ENCODE data around the gene ZNF789. TPM values are rescaled to one million over a fixed set of nuclear protein-coding genes. Genes with fewer than 3 reads are reported as not detected.
"Not testable (repeated sequence)": the region's sequence is repeated elsewhere in the genome, so short reads cannot be mapped to it uniquely, and the experiment has no call there.

Gene ZNF789
- total RNA-seq, 1 donor from 2014 or later, result 4.2 TPM

DNA sequence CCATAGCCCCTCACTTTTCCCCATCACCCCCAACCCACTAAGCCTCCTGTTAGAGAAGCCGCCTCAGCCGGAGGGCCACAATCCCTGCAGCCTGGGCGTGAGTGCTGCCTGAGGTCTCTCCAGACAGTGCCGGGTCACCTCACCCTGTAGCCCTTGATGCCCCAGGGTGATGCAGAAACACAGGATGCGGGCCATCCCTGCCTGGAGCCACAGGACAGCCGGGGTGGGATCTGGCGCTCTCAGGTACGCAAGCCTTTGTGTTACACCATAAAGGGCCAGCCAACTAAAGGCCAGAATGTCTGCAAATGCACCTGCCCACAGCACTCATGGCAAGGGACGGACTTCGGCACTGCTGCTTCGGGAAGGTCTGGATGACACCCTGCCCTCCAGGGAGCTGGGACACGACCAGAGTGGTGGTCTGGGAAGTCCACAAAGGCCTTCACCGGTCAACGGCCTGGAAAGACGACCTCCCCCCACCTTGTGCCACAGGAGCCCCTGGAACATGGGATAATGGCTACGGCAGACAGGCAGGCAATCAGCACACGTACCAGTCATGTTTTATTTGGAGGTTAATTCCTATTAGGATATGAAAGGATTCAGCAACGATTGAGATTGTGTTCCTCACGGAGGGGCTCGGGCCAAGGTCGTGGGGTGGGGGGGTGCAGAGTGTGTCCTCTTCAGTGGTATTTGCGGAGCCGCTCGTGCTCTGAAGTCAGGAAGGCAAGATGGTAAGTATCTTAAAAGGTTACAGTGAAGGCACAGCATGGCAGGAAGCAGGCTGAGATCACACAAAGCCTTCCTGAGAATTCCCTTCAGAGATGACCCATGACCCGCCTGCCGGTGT is 14.8 kb upstream of the ZNF789 start:
- no peak for ATAC-seq

DNA sequence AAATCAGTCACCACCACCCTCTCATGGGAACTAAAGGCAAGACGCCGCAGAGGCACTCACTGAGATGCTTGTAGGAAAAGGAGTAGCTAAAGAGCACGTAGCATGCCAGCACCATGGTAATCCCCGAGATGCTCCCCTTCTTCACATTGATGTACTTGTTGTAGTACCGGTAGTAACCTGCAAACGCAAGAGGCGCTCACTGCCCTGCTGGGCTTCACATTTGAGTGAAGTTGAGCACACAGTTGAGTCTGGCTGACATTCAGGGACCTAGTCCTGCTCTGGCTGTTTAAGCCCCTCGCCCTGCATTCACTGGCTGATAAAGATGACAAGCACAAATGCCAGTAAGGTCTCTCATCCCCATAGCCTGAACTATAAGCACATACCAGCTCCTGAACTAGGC is 13.6 kb upstream of the ZNF789 start:
- peak; percentile 20 for ATAC-seq

GRCh38 chr7:99460651-99461050 is 12.0 kb upstream of the ZNF789 start:
- ATAC-seq, result no peak

DNA sequence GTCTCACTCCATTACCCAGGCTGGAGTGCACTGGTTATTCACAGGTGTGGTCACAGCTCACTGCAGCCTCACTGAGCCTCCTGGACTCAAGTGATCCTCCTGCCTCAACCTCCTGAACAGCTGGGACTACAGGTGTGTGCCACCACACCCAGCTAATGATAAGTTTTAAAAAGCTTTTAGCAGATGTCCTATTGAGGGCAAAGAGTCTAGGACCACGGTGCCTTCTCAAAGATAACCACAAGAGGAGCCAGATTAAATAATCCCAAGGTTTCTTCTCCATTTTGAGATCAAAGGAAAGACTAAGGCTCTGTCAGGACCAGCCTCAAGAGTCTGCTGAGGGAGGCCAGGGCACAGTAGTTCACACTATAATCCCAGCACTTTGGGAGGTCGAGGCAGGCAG is 11.5 kb upstream of the ZNF789 start:
- no peak for ATAC-seq

DNA sequence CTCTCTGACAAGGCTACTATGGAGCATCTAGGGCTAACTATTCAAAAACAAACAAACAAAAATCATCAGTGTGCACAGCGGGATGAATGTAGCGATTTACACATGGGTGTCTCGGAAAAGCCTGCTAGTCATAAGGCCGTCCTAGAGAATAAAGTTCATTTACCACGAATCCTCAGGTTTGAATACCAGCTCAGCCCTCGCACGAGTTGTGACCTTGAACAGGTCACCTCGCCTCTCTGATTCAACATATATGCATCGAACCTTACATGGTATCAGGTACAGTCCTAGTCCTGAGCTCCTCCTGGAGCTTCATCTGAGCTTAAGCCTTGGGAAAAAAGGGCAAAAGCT is 7.3 kb upstream of the ZNF789 start:
- ATAC-seq, result peak; percentile 12

DNA sequence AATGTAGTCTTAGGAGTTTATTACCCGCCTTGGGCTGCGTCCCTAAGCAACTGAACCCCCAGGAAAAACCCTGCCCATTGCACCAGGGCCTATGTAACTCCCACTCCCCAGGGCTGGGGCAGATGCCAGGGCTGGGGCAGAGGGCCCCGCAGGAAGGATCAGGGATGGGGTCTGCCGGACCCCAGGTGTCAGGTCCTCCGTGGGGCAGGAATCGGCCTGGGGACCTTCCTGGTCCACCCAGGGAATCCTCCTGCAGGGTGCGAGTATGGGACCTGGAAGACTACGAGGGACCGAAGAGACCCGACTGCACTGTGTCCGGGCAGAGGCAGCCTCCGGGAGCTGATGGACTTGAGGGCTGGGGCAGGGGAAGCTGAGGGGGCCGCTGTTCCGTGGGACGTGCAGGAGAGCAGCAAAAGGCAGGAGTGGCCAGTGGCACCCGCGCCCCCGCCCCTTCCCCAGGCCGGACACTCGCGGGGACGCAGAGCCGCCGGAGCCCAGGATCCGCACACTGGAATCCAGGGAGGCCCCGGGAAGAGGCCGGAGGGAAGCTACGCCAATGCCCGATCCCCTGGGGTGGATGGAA is 4.3 kb upstream of the ZNF789 start:
- ATAC-seq, result no peak

DNA sequence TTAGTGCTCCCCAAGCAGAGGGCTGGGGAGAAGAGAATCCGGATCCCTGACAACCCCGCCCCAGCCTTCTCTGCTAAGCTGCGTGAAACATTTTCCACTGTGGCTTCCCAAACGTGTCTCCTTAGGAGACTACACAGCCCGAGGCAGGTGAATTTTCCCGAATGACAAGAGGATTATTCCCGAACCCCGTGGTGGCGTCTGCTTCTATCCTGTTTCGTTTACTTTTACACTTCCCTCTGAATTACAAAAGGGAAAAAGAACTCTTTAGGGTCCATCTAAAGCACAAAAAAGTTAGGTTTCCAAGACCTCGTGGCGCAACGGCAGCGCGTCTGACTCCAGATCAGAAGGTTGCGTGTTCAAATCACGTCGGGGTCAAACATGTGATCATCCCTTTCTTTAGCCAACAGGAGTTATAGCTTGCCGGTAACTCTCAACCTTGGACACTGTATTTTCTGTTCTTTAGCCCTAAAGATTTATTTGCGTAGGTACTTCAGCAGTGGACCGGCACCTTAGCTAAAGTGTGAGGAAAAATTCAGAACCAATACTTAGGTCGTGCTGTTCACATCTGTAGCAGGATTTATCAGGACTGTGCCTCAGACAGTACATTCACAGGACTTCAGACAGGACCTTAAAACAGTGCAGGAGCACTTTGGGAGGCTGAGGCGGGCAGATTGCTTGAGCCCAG is 3.2 kb upstream of the ZNF789 start:
- no peak for ATAC-seq

GRCh38 chr7:99473315-99473596 is 566 bp downstream of the ZNF789 start:
- ATAC-seq, result peak; percentile 45

GRCh38 chr7:99476107-99476506 is 3.4 kb downstream of the ZNF789 start:
- no peak for ATAC-seq

DNA sequence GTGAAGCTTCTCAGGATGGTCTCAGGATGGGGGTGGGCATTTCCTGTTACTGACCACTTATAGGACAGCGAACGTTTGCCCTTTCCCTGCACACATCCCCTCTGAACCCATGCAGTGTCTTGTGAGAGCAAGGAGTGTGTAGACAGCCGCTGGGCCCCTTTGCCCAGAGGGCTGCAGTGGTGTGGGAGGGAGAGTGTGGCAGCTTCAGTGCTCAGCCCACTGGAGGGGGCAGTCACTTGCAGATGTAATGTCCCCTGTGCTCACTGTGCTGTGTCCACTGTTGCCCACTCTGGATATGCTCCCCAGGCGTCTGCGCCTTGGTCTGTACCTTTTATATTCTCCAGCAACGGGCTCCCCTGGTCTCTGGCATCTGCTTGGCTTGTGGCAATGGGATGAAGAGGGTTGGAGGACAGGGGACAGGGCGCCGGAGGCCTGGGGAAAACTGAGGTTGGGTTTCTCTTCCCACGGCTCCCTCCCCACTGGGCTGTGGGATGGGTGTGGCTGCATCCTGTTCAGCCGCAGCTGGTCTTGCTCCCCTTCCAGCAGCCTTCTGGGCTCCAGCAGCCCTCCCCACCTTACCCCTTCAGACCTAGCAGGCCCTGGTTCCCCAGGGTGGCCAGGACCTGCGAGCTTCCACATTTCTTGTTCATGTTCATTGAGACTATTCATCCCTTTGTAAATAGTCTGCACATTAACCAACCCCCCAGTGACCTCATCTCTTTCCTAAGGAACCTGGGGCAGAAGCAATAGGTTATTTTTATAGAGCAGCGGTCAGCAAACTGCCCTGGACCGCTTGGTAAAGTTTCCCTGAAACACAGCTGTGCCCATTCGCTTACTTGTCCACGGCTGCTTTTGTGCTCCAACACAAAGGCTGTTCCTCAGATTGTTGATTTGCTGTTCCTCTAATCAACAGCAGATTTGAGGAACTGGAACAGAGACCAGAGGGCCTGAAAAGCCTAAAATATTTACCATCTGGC is 6.1 kb downstream of the ZNF789 start:
- no peak for ATAC-seq

GRCh38 chr7:99485094-99485493 is 12.4 kb downstream of the ZNF789 start:
- peak; percentile 56 for ATAC-seq

DNA sequence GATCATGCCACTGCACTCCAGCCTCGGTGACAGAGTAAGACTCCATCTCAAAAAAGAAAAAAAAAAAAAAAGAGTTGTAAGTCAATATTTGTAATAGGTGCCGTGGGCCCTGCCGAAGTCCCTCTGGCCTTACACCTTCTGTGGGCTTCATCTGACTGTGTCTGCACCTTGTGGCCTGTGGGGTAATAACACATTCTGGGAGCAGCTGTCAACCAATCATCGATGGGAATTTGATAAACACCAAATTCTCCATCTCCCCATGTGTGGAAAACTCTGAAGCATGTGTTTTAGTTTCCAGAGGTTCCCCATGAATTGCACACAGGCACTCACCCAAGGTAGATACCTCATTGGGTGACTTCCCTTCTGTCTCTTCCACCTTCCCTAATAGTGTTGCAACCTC is 16.5 kb downstream of the ZNF789 start:
- peak; percentile 23 for ATAC-seq

DNA sequence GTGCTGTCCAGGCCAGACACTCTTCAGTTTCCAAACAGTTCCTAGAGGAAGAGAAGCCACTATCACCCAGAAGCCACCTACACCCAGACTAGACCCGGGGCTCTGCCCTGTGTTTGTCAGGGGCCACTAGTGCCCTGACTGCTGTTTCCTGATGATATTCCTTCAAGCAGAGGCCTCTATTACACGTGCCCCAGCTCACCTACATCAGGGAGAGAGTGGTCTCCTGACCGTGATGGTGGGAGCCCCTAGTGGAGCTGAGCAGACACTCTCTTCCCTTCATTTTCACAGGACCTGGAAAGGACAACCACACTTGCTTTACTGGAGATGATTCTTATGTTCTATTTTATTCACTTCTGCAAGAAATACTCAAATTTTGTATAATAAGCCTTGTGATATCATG is 18.2 kb downstream of the ZNF789 start:
- no peak for ATAC-seq

DNA sequence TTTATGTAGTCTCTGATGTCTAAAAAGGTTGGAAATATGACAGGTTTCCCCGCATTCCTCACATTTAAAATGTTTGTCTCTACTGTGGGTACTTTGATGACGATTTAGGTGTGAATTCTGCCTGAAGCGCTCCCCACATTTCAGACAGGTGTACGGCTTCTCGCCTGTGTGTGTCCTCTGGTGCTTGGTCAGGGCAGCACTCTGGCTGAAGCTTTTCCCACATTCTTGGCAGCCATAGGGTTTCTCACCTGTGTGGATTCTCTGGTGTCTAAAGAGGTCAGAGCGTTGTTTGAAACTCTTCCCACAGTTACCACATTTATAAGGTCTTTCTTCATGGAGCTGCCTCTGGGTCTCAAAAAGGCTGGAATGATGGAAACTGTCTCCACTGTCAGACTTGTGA is 21.1 kb downstream of the ZNF789 start:
- ATAC-seq, result no peak

GRCh38 chr7:99497766-99498545 is 25.3 kb downstream of the ZNF789 start:
- ATAC-seq, result no peak

DNA sequence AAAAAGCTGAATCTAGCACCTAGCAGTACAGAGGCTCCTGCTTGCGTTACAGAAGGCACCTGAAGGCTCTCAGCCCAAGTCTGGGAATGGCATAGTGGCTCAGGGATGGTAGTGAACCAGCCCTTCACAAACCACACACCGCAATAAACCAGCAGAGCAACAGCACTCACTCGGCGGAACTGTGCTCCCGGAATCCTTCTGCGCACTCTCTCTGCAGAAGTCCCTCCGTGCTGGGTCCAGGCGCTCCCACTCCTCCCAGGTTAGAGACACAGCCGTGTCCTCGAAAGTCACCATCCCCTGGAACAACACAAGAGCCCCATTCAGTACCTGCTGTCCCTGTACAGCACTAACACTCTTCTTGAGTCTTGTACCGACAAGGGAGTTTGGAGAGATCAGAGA is 25.9 kb downstream of the ZNF789 start:
- peak; percentile 7 for ATAC-seq

DNA sequence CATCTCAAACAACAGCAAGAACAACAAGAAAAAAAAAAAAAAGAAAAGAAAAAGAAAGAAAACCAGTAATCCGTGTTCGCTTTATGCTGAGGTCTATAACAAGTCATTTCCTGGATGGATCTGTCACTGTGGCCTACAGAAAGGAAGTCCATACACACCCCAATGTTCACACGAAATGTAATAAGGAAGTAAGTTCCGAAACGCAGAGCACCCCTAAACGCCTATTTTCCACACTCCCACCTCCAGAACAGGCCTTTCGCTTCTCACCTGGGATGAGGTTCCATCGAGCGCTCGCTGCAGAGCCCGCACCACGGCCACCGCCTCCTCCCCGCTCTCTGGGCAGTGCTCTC is 26.7 kb downstream of the ZNF789 start:
- ATAC-seq, result peak; percentile 61

GRCh38 chr7:99499721-99500636 is 27.3 kb downstream of the ZNF789 start, which contains the start of gene ZNF394:
TSS of gene ZNF394 (minus strand) at chr7:99500281. CDS start at chr7:99500093, 188 bp downstream.
- peak; percentile 63 for ATAC-seq

- no peak for ATAC-seq
These were observed 27.9 kb downstream of the ZNF789 start for GRCh38 chr7:99500637-99501009.

DNA sequence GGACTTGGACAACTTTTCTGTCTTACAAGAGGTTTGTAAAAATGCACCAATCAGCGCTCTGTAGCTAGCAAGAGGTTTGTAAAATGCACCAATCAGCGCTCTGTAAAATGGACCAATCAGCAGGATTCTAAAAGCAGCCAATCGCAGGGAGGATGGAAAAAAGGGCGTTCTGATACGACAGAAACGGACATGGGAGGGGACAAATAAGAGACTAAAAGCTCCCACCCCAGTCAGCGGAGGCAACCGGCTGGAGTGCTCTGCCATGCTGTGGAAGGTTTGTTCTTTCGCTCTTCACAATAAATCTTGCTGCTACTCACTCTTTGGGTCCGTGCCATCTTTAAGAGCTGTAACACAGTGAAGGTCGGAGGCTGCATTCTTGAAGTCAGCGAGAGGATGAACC is 28.5 kb downstream of the ZNF789 start:
- ATAC-seq, result not testable (repeated sequence)

GRCh38 chr7:99504281-99504602 is 31.6 kb downstream of the ZNF789 start:
- peak; percentile 93 for ATAC-seq
